Smooth muscle cell of the brain vasculature (primary cell): ENCODE measurements around the gene CDC37.
"Not testable (repeated sequence)": the region's sequence is repeated elsewhere in the genome, so short reads cannot be mapped to it uniquely, and the experiment has no call there.

Experiments
- DNase-seq: peaks from one replicate; pipeline ENCODE4 v3.0.0-alpha.2; 2012; ENCODE audit warnings: low read depth, low spot score

CDC37 gene

GRCh38 chr19:10395003-10395402 is 8.3 kb downstream of the CDC37 start:
- DNase-seq, result no peak

- no peak for DNase-seq
Measured at GRCh38 chr19:10393137-10393536, 10.2 kb downstream of the CDC37 start.

GRCh38 chr19:10392120-10392519 is 11.2 kb downstream of the CDC37 start:
- no peak for DNase-seq

- no peak for DNase-seq
Measured at GRCh38 chr19:10390652-10391286, 12.6 kb downstream of the CDC37 start.

- DNase-seq, result no peak
Measured at GRCh38 chr19:10389863-10390262, 13.5 kb downstream of the CDC37 start.

- DNase-seq, result peak; percentile 74
Measured at GRCh38 chr19:10388957-10389356, 14.4 kb downstream of the CDC37 start.

DNA sequence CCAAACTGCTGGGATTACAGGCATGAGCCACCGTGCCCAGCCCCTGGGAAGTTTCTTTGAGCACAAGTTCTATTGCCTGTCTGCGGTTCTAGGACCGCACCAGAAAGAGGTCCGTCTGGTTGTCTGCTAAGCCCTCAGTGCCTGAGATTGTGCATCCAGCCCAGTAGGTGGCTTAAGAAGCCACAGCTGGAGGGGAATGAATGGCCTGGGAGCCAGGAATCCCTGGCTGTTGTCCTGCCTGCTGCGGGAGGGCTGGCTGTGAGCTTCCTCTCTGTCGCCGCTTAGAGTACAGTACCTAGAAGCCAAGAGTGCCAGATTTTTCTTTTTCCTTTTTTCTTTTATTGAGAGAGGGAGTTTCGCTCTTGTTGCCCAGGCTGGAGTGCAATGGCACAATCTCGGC is 18.8 kb downstream of the CDC37 start:
- DNase-seq, result no peak

- DNase-seq, result not testable (repeated sequence)
Measured at GRCh38 chr19:10383223-10383499, 20.2 kb downstream of the CDC37 start.

- DNase-seq, result peak; percentile 95
Measured at GRCh38 chr19:10380313-10381102, 22.8 kb downstream of the CDC37 start, which contains the start of gene TYK2. TSS of gene TYK2 (minus strand) at chr19:10380572. CDS start at chr19:10378406, 2,166 bp downstream.

GRCh38 chr19:10379880-10380312 is 23.4 kb downstream of the CDC37 start:
- DNase-seq, result no peak

- no peak for DNase-seq
Measured at GRCh38 chr19:10378124-10378523, 25.2 kb downstream of the CDC37 start.

DNA sequence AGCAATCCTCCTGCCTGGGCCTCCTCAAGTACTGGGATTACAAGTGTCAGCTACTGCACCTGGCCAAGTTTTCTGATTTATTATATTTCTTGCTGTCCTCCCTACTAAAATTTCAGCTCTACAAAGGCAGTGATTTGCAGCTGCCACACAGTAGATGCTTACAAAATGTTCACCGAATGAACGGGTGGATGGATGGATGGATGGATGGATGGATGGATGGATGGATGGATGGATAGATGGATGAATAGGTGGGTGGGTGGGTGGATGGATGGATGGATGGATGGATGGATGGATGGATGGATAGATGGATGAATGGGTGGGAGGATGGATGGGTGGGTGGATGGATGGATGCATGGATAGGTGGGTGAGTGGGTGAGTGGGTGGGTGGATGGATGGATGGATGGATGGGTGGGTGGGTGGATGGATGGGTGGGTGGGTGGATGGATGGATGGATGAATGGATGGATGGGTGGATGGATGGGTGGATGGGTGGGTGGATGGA is 26.2 kb downstream of the CDC37 start:
- DNase-seq, result not testable (repeated sequence)

GRCh38 chr19:10374931-10375330 is 28.4 kb downstream of the CDC37 start:
- no peak for DNase-seq

DNA sequence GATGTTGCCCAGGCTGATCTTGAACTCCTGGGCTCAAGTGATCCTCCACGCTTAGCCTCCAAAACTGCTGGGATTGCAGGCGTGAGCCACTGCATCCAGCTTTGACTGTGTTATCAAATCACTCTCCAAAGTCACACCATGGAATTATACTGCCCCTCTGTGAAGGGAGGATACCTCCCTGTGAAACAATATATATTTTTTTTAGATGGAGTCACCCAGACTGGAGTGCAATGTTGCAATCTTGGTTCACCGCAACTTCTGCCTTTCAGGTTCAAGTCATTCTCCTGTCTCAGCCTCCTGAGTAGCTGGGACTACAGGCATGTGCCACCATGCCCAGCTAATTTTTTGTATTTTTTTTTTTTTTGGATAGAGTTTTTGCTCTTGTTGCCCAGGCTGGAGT is 30.7 kb downstream of the CDC37 start:
- DNase-seq, result no peak

DNA sequence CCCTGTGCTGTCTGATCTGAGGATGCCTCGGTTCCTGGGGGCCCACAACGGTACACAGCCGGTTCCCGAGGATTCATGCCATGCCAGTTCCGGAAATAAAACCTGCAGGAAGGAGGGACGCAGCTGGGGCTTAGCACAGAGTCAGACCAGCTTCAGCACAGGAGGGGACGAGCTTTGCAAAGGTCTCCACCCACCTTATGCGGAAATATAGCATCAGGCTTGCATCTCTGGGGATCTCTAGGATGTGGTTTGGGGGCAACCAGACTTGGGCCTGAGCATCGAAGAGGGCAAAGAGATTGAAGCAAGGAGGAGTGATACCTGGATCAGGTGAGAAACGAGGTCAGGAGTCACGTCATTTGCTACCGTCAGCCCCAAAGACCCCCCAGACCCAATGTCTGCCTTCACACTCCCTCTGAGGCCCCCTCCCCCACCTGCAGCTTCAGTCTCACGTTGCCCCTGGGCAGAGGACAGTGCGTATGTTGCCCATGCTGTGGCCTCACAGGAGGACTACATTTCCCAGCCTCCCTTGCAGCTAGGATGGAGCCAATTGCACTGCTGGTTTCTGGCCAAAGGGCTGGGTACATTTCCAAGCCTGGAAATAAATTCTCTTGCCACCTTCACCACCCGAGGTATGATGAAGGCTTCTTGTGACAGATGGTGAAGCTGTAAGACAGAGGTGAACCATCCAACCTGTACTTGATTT is 35.1 kb downstream of the CDC37 start:
- no peak for DNase-seq

DNA sequence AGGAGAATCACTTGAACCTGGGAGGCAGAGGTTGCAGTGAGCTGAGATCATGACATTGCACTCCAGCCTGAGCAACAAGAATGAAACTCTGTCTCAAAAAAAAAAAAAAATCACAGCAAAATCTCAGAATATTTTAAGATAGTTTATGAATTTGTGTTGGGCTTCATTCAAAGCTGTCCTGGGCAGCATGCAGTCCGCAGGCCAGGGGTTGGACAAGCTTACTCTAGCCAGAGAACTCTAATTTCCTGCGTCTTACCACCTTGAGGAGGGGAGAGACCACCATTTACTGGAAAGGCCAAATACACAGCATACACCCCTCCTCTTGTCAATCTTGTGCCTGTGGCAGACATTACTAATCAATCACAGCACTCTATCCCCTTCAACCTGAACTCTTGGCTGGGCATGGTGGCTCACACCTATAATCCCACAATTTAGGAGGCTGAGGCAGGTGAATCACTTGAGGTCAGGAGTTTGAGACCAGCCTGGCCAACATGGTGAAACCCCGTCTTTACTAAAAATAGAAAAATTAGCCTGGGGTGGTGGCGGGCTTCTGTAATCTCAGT is 36.3 kb downstream of the CDC37 start:
- DNase-seq, result not testable (repeated sequence)

DNA sequence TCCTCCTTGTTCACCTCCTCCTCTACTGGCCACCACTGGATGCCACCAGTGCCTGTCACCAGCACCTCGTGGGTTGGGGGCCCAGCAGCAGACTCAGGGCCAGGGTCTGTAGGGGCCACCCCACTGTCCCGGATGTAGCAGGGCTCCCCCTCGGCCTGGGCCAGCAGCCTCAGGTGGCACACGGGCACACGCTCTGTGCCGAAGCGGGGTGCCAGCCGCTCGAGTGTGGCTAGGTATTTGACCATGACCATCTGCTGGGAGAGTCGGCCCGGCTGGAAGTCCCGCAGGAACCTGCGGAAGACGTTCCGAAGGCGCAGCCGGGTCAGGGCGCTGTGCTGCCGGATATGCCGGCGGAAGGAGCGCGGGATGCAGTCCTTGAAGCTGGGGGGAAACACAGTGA is 37.8 kb downstream of the CDC37 start:
- no peak for DNase-seq

GRCh38 chr19:10364644-10365043 is 38.7 kb downstream of the CDC37 start:
- no peak for DNase-seq

GRCh38 chr19:10363789-10364281 is 39.5 kb downstream of the CDC37 start:
- DNase-seq, result no peak

DNA sequence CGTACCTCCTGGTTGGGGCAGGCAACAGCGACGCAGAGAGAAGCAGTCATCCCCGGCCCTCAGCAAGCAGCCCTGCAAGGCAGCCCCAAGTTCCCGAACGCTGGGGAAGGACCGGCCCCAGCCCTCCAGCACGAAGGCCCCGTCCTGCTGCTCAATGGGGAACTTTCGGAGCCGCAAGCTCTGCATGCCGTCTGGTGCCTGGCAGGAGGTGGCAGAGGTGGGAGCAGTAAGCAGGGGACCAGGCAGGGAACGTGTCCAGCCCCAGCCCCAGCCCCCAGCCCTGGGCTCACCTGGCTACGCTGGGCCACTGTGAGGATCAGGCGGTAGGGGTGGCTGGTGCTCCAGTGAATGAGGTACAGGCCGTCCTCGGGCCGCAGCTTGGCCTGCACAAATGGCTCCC is 41.1 kb downstream of the CDC37 start:
- no peak for DNase-seq

DNA sequence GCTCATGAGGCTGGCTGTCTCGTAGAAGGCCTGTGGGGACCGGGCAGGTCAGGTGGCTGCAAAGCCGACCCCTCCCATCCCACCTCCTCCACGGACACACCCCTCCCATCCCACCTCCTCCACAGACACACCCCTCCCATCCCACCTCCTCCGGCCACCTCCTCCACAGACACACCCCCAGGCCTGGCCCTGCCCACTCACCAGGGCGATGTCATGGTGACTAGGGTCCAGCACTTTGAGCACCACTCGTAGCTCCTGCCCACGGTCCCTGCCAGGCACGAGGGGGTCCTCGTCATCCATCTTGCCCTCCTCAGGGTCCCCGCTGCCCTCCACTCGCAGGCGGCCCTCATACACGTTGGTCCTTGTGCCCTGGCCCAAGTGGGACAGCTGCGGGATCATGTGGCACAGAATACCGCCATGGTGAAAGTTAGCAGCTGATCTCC is 41.8 kb downstream of the CDC37 start:
- no peak for DNase-seq

DNA sequence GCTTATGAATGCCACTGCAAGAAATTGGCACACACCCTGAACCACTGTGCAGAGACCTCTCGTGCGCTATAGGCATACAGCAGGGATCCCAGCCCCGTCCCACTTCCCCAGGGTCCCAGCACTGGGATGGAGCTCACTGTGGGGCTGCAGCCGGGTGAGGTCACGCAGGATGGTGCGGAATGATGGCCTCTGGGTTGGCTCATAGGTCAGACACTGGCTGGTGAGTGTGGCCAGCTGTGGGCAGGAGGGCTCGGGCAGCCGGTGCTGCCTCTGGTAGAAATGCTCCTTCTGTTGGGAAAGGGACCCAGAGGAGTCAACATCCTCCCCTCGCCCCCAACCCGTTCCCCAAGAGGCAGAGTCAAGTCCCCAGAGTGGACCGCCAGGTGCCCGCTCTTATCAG is 46.9 kb downstream of the CDC37 start:
- no peak for DNase-seq
